Measurements from ENCODE around the gene GAK. TPM values are rescaled to one million over a fixed set of nuclear protein-coding genes. Genes with fewer than 3 reads are reported as not detected.

The GAK gene
- total RNA-seq, 4 donors from 2014 or later, result 62.3 to 126 (median 85.4) TPM

DNA sequence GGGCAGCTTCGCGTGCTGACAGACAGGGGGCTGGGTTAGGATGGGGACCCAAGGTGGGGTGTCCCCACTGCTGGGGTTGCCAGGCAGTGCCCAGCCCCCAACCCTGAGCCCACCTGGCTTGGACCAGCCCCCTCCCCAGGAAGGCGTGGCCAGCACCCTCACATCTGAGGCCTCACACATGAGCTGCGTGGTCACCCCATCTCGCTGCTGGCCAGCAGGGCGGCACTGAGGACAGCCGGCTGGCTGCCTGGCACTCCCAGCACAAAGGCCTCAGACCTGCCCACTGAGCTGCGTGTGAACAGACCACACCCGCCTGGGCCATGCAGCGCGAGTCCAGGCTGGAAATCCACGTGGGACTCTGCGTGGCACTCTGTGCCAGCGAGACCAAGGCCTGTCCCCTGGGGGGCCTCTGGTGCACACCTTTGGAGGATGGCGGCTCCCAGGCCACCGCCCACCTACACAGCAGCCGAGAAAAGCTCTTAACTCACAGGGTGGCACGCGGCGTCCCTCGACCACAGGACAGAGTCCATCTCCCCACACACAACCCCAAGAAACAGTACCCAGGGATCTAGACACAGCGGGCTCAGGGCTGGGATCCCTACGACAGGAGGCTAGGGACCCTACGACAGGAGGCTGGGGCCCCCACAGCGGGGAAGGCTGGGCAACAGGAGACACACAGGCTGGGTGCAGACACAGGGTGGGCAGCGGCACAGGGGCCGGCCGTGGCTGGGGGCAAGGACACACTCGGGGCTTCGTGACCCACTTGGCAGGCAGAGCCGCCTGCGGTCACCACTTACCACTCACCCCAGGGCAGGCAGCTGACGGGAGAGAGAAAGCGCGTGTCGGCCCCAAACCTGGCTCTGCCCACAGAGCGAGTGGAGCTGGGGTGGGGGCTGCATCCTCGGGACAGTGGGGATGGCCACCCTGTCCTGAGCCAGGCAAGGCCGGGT is 31.4 kb upstream of the GAK start:
- DNase-seq (ENCODE audit: low spot score) (no peak), ATAC-seq (ENCODE audit: low FRiP score) (no peak)
- TF ChIP-seq, protein P1, sequence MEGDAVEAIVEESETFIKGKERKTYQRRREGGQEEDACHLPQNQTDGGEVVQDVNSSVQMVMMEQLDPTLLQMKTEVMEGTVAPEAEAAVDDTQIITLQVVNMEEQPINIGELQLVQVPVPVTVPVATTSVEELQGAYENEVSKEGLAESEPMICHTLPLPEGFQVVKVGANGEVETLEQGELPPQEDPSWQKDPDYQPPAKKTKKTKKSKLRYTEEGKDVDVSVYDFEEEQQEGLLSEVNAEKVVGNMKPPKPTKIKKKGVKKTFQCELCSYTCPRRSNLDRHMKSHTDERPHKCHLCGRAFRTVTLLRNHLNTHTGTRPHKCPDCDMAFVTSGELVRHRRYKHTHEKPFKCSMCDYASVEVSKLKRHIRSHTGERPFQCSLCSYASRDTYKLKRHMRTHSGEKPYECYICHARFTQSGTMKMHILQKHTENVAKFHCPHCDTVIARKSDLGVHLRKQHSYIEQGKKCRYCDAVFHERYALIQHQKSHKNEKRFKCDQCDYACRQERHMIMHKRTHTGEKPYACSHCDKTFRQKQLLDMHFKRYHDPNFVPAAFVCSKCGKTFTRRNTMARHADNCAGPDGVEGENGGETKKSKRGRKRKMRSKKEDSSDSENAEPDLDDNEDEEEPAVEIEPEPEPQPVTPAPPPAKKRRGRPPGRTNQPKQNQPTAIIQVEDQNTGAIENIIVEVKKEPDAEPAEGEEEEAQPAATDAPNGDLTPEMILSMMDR (IDR thresholded peaks at IDR 0.05), result no peak

DNA sequence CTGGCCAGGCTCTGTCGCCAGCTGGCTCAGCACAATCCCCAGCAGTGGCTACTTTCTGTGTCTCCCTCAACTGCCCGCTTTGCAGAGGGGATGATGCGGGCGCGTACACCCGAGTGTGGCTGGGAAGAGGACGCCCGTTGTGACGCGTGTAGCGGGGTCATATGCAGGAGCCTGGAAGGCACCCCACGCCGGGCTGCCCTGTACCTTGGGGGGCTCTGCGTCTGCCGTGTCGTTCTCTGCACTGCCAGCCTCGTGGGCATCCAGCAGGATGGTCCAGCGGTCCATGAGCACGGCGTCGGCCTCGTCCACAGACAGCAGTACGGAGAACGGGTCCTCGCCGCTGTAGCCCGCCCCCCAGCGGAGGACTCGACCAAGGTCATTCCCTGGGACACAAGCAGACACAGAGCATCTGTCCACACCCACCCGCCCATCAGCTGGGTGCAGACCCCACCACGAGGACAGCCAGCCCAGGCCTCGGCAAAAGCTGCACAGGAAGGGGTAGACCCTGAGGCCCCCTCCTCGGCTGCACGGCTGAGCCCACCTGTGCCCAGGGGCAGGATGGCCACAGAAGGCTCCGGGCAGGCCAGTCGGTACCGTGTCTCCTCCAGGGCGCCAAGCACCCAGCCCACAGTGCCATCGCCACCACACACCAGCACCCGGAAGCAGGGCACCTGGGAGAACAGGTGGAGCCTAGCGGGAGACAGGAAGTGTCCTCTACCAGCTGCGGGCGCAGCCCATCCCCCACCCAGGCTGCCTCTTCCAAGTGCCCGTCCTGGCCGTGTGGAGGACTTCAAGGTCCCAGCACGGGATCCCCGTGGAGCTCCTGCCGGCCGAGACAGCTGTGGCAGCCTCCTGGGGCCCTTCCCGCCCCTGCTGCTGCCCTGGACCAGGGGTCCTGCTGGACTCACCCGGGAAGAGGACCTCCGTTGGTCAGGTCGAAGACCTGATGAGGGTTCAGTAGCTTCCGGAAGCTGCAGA is 30.4 kb upstream of the GAK start:
- DNase-seq (ENCODE audit: low spot score) (no peak), ATAC-seq (ENCODE audit: low FRiP score) (no peak)
- TF ChIP-seq, protein P1 (IDR thresholded peaks at IDR 0.05), result no peak

DNA sequence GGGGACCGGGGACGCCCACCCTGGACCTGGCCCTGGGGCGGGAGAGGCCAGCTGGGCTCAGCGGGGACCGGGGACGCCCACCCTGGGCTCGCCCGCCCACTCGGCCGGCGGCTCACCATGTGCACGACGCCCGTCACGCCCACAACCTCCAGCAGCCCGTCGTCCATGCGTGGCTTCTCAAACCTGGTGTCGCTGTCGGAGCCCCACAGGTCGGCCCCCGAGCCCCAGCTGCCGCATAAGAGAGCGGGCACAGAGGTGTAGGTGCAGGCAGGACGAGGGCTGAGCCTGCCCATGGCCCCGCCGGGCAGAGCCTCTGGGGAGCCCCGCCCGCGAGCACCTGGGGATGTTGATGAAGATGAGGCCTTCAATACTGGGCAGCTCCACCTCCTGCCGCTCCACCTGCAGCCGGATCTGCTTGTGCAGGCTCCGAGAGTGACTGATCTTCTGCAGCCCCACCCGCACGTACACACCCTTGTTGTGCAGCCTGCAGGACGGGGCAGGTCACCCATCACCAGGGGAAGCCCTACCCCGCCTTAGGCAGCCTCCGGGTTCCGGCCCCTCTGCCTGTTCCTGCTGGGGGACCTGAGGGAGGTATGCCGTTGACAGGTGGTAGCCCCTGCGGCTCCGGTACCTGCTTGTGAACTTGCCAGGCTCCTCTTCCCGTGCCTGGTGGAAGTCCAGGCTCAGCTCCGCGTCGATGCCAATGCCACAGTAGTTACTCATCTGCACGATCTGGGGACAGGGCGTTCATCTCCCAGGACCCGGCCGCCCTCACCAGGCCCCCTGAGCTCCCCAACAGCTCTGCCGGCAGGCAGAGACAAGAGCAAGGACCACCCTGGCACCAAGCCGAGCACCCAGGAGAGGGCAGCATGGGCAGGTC is 29.5 kb upstream of the GAK start:
- TF ChIP-seq, protein P1 (IDR thresholded peaks at IDR 0.05), result no peak
- no peak for DNase-seq (ENCODE audit: low spot score)
- ATAC-seq (ENCODE audit: low FRiP score), result no peak

DNA sequence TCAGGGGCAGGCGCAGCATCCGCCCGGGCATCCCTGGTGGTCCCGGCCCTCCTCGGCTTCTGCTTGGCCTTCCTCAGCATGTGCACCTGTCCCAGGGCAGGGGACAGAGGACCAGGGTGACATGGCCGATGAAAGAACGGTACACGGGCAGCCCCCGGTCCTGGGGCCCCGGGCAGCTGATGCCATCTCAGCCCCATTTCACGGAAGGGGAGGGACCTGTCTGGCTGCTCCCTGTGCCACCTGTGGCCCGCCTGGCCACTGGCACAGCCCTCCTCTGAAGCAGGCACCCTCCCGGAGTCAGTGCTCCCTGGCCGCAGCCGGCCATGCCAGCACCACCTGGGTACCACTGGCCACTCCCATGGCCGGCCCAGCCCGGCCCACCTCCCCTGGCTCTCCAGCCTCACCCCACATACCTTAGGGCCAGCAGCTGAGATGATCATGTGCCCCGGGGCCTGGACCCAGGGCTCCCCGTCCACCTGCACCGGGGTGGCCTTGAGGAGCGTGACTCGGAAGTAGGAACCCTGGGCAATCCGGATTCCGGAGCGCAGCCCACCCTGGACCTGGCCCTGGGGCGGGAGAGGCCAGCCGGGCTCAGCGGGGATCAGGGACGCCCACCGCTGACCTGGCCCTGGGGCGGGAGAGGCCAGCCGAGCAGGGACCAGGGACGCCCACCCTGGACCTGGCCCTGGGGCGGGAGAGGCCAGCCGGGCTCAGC is 28.7 kb upstream of the GAK start:
- DNase-seq (ENCODE audit: low spot score) (no peak), ATAC-seq (ENCODE audit: low FRiP score) (no peak)
- TF ChIP-seq, protein P1 (IDR thresholded peaks at IDR 0.05), result no peak

DNA sequence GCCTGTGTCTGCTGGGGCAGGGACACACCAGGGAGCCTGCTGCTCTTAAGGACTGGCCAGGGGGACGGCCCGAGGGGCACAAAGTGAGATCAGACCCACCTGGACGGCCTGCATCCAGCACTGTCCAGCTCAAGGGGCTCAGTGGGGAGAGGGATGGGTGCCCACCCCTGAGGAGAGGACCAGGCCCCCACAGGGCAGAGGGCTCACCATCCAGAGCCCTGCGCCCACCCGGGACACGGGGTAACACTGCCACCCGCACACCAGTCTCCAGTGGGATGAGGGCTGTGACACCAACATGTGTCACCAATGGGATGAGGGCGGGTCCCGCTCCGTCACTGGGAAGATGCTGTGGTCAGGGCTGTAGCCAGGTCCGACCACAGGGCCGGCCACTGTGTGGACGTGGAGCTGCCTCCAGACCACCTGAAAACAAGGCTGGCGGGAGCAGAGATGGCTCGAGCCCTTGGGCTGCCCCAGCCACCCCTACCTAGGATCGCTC is 28.1 kb upstream of the GAK start:
- DNase-seq (ENCODE audit: low spot score), result no peak
- TF ChIP-seq, protein P1 (IDR thresholded peaks at IDR 0.05), result no peak

More for the DNA sequence above, 28.1 kb upstream of the GAK start:
- ATAC-seq (ENCODE audit: low FRiP score), result no peak
